Thoracic aorta (tissue), 2 donors: Measurements from ENCODE around the gene CRISPLD2. TPM values are rescaled to one million over a fixed set of nuclear protein-coding genes. Genes with fewer than 3 reads are reported as not detected.

ENCODE experiments used
- ATAC-seq: fragments of 150-250 bp; one replicate; pipeline ENCODE4 v1.8.0; 2017; ENCODE audit warnings: low read depth; ENCODE audit not compliant: insufficient number of reproducible peaks, low FRiP score
- DNase-seq: peaks from one replicate; pipeline ENCODE4 v3.0.0-alpha.2; 2020; ENCODE audit warnings: low spot score
- H3K27ac ChIP-seq, 2 donors: fragments of 200-600 bp; sonication (generic); 1 replicate in 1 of 2; 2 replicates in 1 of 2; pipeline ENCODE4 v1.5.1; 2016; ENCODE audit warnings: mild to moderate bottlenecking in 2 of 2, moderate library complexity in 2 of 2
- H3K27me3 ChIP-seq: fragments of 200-600 bp; sonication (generic); replicated peaks from 2 replicates; pipeline ENCODE4 v1.6.0; 2016; ENCODE audit warnings: mild to moderate bottlenecking; ENCODE audit not compliant: insufficient read depth
- H3K36me3 ChIP-seq: fragments of 200-600 bp; sonication (generic); one replicate; pipeline ENCODE4 v1.5.1; 2016
- H3K4me1 ChIP-seq, 2 donors: fragments of 200-600 bp; sonication (generic); 1 replicate in 1 of 2; 2 replicates in 1 of 2; pipeline versions ENCODE4 v1.5.1 to v1.6.0; 2016; ENCODE audit warnings: low read depth in 2 of 2, mild to moderate bottlenecking in 1 of 2; ENCODE audit not compliant: control insufficient read depth in 1 of 2
- H3K4me3 ChIP-seq: fragments of 200-600 bp; sonication (generic); 2 replicates; pipeline ENCODE4 v1.5.1; 2016; ENCODE audit warnings: mild to moderate bottlenecking
- H3K9me3 ChIP-seq: fragments of 200-600 bp; sonication (generic); 2 replicates; pipeline ENCODE4 v1.5.1; 2016
- total RNA-seq, 2 donors: library from RNA; depleted of rRNA; stranded (reverse); fragments of >200 nt; gene quantifications; one replicate each; pipeline versions ENCODE4 v1.1.0 to v1.2.3, GENCODE V29; 2016
- TF ChIP-seq, protein P1 (sequence below): fragments of 200-600 bp; sonication (generic); IDR thresholded peaks from one replicate; pipeline ENCODE4 v1.5.1; 2019; ENCODE audit warnings: antibody characterized with exemption

CRISPLD2 gene
- total RNA-seq, 2 donors from 2014 or later, result 116 to 390 TPM

DNA sequence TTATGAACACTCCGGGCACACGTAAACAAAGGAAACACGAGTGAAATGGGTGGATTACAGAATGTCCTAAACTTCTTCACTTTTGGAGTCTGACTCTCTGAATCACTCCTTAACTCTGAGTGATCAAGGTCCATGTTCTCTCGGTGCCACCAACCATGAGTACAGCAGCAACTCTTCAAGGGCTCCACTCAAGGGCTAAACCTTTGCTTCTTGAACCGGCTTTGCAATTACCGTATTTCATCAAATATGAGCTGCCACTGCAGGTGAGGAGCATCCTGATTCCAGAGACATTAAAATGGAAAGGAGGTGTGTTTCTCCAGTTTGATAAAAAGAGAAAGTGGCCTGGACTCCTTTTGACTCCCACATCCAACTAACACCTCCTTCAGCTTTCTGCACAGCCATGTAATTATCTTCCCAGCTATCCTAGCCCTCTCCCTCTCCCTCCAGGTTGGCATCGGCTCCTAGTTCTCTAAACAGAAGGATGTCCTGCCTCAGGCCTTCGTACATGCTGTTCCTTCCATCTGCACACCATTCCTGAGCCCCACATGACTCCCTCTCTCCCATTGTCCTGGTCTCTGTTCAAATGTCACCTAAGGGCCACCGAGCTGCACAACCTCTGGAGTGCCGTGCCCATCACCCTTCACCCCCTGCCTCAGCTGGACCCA, 130.1 kb downstream of the CRISPLD2 start:
- TF ChIP-seq, protein P1, sequence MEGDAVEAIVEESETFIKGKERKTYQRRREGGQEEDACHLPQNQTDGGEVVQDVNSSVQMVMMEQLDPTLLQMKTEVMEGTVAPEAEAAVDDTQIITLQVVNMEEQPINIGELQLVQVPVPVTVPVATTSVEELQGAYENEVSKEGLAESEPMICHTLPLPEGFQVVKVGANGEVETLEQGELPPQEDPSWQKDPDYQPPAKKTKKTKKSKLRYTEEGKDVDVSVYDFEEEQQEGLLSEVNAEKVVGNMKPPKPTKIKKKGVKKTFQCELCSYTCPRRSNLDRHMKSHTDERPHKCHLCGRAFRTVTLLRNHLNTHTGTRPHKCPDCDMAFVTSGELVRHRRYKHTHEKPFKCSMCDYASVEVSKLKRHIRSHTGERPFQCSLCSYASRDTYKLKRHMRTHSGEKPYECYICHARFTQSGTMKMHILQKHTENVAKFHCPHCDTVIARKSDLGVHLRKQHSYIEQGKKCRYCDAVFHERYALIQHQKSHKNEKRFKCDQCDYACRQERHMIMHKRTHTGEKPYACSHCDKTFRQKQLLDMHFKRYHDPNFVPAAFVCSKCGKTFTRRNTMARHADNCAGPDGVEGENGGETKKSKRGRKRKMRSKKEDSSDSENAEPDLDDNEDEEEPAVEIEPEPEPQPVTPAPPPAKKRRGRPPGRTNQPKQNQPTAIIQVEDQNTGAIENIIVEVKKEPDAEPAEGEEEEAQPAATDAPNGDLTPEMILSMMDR, result no peak
- H3K27ac ChIP-seq, result no peak overlapping the region
- peaks cover 0 to 14% of the 10 kb centered on the region in 2 donors for H3K4me1 ChIP-seq
- H3K4me3 ChIP-seq, result no peak overlapping the region
- H3K27me3 ChIP-seq, result no peaks in the 10 kb centered on the region
- H3K9me3 ChIP-seq, result no peaks in the 10 kb centered on the region
- H3K36me3 ChIP-seq, result no peaks in the 10 kb centered on the region
- no peak for ATAC-seq
- DNase-seq, result no peak

DNA sequence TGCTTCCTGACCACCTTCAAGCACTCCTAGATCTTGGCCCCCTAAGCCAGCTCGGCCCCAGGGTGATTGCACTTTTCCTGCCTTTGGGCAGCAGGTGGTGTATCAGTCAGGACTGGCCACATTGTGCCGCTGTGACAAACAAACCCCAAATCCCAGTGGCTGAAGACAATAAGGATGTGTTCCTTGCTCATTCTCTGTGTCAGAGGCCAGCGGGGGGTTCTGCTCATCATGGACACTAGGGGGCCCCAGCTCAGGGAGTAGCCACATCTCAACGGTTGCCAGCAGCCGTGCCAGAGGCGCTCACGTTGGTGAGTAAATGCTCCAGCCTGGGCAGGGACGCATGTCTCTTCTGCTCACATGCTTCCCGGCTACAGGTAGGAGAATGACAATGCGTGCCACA, 131.1 kb downstream of the CRISPLD2 start:
- H3K36me3 ChIP-seq, result no peaks in the 10 kb centered on the region
- TF ChIP-seq, protein P1, result no peak
- H3K9me3 ChIP-seq, result no peaks in the 10 kb centered on the region
- peaks cover 0 to 14% of the 10 kb centered on the region in 2 donors for H3K4me1 ChIP-seq
- H3K27ac ChIP-seq, result no peak overlapping the region
- DNase-seq, result no peak
- H3K27me3 ChIP-seq, result no peaks in the 10 kb centered on the region
- ATAC-seq, result no peak
- H3K4me3 ChIP-seq, result no peak overlapping the region

DNA sequence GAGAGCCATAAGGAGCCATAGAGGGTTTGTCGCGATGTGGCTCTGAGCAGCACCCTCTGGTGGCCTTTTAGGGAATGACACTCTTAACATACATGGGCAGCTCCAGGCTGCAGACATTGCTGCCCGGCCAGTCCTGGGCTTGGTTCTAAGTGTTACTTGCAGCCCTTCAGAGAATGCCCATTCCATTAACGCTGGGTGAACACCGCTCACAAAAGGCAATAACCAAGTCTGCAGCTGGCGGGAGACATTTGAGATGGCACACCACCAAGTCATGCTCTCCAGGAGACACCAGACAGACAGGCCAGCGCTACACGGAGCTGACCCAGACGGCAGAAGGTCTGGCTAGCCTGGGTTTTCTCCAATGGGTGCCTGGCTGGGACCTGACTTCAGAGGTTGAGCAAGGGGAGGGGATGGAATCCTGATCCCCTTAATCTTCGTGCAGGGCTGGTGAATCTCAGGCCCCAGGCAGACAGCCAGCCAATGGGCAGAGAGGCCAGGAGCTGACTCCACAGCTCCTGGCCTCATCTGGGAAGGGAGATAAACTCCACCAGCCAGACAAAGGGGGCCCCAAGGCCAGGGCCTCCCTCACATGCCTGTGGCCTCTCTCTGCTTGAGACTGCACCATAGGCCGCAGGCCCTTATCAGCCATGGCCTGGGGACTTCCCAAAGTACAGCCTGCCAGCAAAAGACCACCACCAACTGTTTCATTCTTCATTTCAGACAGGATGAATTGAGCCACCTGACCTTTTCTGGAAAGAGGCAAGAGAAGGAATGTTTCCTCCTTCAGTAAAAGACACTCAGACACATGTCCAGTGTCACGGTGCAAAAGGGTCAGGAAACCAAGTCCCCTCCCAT, 132.8 kb downstream of the CRISPLD2 start:
- no peaks in the 10 kb centered on the region for H3K36me3 ChIP-seq
- peak; percentile 71 for DNase-seq
- peak overlapping the region in 1 of 2 donors; percentile 3 for H3K27ac ChIP-seq
- H3K4me3 ChIP-seq, result no peak overlapping the region
- TF ChIP-seq, protein P1, result peak; percentile 91
- no peaks in the 10 kb centered on the region for H3K27me3 ChIP-seq
- H3K9me3 ChIP-seq, result no peaks in the 10 kb centered on the region
- H3K4me1 ChIP-seq, result peaks cover 0 to 14% of the 10 kb centered on the region in 2 donors
- peak; percentile 50 for ATAC-seq

DNA sequence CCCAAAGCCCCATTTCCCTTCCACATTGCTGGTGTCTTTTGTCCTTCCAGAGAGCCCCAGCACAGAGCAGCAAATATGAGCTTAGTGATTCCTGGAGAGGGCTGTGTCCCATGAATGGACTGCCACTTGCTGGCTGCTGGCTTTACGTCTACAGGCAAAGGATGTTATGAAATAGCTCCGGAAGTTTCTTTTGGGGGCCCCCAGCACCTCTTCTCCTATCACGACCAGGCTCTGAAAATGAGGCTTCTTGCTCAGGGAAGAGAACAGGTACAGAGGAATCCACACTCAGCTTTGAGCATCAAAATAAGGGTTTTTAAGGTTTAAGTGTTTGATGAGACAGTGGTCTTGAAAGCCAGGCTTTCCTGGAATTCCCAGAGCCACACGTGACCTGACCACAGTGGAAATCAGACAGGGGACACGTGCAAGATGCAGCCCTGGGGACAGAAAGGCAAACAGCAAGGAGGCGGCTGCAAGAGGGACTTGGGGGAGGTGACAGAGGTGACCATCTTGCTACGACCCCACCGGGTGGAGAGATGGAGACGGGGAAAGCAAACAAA, 133.5 kb downstream of the CRISPLD2 start:
- Histone ChIP-seq H3K36me3 (no peaks in the 10 kb centered on the region), H3K27me3 (no peaks in the 10 kb centered on the region), H3K9me3 (no peaks in the 10 kb centered on the region), H3K4me3 (no peak overlapping the region), H3K4me1 (peaks cover 0 to 14% of the 10 kb centered on the region in 2 donors), H3K27ac (peak overlapping the region in 1 of 2 donors; percentile 3)
- no peak for ATAC-seq
- DNase-seq, result no peak
- TF ChIP-seq, protein P1, result no peak

DNA sequence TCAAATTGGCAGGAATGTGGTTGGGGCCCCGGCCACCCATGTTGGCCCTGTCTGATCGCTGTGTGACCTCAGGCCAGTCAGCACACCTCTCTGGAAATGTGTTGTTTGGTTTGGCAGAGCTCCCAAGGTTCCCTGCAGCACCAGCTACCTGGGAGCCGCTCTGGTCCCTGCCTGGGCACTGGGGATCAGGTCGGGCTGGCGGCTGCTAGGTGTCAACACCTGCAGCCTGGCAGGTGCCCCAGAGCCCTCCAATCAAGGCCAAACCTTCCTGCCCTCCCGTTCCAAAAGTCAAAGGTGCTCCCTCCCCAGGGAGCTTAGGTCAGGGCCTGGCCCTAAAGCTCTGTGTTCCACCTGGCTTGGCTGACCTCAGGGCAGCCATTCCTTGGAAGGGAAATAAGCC, 135.6 kb downstream of the CRISPLD2 start:
- TF ChIP-seq, protein P1, result no peak

More for the DNA sequence above, 135.6 kb downstream of the CRISPLD2 start:
- no peak for DNase-seq
- H3K27me3 ChIP-seq, result no peaks in the 10 kb centered on the region
- no peaks in the 10 kb centered on the region for H3K9me3 ChIP-seq
- H3K4me3 ChIP-seq, result no peak overlapping the region
- ATAC-seq, result no peak
- H3K27ac ChIP-seq, result no peak overlapping the region
- H3K4me1 ChIP-seq, result peaks cover 0 to 14% of the 10 kb centered on the region in 2 donors
- H3K36me3 ChIP-seq, result no peaks in the 10 kb centered on the region
